ENCODE measurements around the gene KLHDC7B.

Gene KLHDC7B

DNA sequence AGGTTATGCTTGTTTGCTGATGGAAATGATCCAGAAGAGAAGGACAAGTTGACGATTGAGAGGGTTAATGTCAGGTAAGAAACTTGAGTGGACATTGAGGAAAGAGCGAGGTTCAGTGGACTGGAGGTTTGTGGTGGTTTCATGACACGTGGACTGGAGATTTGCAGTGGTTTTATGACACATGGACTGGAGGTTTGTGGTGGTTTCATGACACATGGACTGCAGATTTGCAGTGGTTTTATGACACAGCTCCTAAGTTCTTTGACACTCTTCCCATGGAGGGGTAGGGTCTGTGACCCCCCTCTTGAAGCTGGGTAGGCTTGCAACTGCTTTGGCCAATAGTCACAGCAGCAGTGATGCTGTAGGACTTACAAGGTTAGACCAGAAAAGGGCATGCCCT, 49.5 kb downstream of the KLHDC7B start:
- peak; percentile 44 for DNase-seq (ENCODE audit: low spot score)

DNA sequence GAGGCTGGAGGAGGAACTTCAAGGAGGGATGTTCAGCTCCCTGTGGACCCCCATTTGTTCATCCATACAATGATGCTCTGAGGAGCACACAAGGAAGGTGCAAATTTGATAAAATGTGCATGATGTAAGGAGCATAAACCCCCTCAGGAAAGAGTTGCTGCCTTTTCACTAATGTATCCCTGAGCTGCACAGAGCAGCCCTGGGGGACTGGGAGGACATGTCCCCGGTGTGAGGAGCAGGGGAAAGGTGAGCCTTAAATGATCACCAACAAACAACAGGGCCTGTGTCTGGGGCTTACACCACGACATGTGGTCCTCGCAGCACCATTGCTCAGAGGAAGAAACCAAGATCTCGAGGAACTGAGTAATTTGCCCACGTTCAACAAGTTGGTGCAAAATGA, 51.4 kb downstream of the KLHDC7B start:
- no peak for DNase-seq (ENCODE audit: low spot score)

DNA sequence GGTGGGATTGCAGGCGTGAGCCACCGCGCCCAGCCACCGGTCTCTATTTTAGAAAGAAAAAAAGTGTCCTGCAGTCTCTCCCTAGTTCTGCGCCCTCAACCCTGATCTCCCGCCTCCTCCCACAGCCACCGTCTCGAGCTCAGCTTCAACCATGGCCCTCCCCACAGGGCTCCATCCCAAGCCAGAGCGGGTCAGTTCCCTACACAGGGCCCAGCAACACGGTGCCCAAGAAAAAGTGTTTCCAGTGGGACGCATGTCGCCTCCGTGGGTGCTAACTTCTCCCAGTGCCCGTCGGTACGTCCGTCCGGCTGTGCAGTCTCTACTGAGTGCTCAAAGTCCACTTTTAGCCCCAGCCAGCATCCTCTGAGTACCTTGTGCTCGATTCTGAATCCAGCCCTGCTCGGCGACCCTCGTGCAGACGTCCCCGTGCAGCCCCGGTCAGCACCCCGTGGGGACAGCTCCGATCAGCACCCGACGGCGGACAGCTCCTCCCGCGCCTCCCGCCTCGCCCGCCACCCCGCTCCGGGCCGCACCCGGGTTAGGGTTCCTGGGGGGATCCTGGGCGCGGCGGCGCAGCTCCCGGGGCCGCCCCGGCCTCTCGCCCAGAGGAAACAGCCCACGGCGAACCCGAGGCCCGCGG, 54.2 kb downstream of the KLHDC7B start:
- no peak for DNase-seq (ENCODE audit: low spot score)

DNA sequence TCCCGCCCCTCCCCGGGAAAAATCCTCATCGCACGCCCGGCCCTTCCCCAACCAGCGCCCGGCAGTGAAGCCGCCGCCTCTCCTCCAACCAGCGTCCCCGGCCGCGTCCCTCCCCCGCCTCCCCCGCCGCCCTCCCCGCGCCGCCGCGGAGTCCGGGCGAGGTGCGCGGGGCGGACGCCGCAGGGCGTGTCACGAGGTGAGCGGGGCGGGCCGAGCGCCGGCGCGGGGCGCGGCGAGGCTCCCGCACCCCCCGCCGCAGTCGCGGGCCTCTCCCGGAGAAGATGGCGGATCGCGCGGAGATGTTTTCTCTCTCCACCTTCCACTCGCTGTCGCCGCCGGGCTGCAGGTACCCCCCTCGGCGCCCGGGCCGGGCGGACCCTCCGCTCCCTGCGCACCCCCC, 54.8 kb downstream of the KLHDC7B start, which contains the start of gene MAPK8IP2:
Gene MAPK8IP2, plus strand, starts transcription at position 256 of the 400 bp plus-strand sequence. Its CDS starts 26 bp downstream, at position 282.
- DNase-seq (ENCODE audit: low spot score), result no peak

All from kidney tubule cell (primary cell).